GF-D8 (cell line): ENCODE data around the gene GALNS.
"Not testable (repeated sequence)": the region's sequence is repeated elsewhere in the genome, so short reads cannot be mapped to it uniquely, and the experiment has no call there.

Experiments used
- DNase-seq: peaks from one replicate; lab custom pipeline; 2025; lab: John Stamatoyannopoulos, UW

The GALNS gene

DNA sequence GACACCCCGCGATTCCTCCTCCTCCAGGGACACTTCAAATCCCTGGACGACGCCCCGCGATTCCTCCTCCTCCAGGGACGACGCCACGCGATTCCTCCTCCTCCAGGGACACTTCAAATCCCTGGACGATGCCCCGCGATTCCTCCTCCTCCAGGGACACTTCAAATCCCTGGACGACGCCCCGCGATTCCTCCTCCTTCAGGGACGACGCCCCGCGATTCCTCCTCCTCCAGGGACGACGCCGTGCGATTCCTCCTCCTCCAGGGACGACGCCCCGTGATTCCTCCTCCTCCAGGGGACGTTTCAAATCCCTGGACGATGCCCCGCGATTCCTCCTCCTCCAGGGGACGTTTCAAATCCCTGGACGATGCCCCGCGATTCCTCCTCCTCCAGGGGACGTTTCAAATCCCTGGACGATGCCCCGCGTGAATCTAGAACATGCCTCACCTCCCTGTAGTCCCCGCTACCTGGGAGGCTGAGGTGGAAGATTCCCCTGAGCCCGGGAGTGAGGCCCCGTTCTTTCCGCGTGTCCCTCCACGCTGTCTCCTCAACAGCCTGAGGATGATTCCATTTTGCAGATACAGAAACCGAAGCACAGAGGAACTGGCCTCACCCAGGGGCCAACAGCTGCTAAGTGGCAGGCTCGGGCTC lies 33.1 kb upstream of the GALNS start:
- DNase-seq = not testable (repeated sequence)

DNA sequence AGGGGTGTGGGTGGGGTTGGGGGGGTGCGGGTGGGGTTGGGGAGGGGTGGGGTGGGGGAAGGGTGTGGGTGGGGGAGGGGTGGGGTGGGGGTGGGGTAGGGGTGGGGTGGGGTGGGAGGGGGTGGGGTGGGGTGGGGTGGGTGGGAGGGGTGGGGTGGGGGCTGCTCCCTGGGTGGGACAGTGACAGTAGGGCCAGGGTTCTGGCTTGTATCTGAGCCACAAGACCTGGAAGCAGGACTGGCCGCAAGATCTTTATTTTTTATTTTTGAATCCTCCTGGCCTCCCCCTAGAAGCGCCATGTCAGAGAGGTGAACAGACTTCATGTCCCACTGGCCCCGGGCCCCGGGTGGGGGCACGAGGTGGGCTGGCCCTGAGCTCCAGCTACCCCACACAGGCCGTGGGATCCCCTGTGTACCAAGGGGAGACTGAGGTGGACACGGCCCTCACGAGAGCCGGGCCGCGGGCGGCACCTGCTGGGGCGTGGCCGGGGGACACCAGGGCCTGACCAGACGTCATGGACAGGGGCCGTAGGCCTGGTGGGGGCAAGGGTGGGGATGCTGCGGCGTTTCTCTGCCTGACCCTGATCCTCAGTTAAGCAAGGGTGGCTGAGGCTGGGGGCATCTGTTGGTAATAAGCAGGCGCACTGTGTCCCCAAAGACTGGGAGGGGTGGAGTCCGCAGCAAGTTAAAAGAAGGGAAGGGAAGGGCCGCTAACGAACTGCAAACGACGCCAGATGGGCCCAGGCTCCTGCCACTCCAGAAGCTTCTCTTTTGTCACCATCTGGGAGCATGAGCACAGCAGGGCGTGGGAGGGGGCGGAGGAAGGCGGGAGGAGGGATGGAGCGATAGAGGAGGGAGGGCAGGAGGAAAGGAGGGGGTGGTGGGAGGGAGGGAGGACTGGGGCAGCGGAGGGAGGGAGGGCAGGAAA lies 32.0 kb upstream of the GALNS start:
- no peak for DNase-seq

DNA sequence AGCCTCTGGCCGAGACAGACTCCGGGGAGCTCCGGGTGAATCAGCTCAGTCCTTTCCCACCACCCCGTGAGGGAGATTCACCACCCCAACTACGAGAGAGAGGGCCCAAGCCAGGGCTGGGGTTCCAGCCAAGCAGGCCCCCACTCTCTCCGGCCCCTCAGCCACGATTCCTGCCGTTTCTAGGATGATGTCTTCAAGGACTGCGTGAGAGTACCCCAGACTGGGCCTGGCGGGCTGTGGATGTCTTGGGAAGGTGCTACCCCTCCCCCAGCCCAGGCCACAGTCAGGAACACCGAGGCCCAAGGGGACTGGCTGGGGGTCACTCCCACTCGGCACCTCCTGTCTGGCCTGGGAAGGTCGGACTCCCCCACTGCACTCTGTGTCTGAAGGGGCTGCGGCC lies 31.3 kb upstream of the GALNS start:
- no peak for DNase-seq

DNA sequence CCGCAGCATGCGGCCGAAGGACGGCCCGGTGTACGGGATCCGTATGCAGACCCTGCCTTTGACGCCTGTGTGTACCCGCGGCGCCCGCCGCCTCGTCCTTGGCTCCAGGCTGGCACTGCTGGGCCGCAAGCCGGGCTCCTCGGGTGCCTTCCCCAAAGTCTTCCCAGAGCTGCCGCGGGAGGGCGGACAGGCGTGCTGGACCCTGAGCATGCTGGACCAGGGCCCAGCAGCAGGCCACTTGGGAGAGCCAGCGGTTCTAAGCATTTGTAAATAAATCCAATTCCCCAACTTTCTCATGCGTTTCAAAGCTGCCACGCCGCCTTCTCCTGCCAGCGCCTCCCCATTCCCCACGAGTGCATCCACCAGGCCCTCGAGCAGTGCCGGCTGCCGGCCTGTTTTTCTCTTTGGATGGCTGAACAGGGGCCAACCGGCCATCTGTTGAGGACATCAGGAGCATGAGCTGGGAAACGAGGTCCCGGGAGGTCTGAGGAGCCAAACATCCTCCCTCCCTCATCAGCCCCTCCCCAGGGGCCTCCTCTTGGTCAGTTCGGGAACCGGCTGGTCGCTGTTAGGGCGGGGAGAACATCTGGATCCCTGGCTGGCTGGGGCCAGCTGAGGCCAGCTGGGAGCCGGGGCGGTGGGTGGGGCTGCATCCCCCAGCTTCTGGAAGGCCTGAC lies 30.2 kb upstream of the GALNS start:
- no peak for DNase-seq

DNA sequence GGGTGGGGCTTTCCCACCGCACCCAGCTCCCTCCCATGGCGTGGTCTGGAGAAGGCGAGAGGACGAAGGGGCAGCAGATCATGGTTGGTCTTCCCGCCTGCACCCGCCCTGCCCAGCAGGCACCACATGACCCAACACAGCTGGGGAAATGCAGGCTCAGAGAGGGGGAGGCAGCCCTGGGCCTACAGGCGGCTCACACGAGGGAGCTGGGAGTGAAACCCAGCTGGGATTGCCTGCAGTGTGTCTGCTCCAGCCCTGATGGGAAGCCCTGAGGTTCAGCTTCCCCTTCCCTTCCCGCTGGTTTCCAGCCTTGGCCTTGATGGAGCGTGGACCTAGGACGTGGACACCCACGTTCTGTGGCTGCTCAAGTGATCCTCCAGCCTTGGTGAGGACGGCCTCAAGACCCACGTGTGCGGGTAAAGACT lies 29.7 kb upstream of the GALNS start:
- DNase-seq = no peak

DNA sequence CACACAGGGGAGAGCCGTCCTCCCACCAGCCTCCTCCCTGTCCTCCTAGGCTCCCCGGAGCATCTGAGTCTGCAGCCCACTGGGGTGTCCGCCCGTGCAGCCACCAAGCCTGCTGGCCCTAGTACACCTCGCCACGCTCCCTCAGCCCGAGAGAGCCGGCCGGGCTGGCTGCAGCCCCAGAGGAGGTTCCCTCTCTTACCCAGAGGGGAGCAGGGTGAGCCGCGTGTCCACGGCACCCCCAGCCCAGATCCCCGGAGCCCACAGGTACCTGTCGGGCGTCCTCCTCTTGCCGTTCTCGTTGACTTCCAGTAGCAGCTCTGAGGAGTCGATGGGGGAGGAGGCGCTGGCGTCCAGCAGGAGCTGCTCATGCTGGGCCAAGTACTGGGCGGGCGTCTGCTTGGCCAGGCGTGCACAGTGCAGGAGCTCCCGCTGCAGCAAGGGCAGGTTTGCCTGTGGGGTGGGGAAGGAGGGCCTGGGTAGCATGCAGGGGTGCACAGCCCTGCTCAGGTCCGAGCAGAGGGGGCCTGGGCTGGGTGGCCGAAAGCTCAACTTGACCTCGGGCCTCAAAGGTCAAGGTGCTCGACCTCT lies 29.0 kb upstream of the GALNS start:
- no peak for DNase-seq

DNA sequence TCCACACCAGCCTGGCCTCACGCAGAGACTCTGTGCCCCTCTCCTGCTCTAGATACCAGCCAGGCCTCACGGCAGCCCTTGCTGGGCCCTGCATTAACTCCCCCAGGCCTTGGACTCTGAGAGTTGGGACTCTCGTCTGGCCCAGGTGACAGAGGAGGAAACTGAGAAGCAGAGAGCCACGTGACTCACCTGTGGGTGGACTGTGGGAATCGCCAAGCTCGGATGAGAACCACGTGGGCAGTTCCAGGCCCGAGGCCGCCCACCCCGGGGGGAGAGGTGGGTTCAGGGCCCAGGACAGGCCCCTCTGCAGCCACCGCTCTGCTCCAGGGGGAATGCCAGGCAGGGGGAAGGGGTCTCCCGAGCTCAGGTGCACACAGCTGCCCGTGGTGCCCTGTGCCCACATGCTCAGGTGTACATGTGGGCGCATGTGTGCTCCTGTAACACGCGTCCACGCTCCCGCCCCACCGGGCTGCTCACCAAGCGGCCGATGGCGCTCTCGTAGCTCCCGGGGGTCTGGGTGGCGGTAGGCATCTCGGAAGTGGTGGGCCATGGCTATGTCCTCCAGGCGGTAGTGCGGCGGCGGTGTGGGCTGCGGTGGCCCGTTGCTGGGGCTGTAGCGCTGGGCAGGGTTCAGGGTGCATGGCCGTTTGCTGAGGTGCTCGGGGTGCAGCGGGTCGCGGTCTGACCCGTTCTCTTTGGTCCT lies 28.0 kb upstream of the GALNS start:
- no peak for DNase-seq

DNA sequence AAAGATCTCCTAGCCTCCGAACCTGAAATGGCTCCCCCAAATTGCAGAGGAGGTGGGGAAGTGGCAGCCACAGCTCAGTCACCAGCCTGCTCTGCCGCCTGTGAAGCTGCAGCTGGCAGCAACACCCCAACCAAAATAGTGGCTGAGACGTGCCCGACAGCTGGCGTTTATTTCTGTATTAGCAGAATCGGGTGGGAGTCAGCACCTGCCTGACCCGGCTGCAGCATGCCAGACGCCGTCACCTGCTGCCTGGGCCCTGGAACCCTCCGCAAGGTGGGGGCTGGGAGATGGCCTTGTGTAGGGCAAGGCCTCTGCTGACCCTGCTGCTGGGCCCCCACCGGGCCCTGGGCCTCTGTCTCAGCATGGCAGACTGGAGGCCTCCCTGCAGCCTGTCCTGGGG lies 27.2 kb upstream of the GALNS start:
- DNase-seq = no peak

DNA sequence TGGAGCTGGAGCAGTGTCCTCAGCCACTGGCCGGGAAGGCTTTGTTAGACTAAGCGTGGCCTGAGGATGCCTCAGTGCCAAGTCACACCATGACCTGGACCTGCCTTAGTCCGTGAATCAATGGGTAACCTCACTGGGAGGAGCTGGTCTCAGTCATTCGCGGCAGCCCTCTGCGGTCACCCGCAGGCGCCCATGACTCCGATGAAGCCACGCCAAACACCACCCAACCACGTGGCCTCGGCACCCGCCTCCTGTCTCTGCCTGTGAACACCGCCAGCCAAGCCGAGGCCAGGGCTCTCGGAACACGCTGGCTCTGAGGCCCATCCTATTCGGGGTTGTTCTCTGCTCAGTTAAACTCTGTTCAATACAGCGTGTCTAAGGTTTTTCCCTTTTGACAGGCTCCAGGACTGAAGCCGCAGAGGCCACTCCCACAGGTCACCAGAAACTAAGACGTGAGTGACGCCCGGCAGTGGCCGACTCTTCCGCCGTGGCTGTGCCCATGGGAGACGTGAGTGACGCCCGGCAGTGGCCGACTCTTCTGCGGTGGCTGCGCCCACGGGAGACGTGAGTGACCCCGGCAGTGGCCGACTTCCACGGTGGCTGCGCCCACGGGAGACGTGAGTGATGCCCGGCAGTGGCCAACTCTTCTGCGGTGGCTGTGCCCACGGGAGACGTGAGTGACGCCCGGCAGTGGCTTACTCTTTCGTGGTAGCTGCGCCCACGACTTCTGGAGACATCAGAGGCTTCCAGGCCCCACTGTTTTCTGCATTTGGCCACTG lies 26.6 kb upstream of the GALNS start:
- no peak for DNase-seq

DNA sequence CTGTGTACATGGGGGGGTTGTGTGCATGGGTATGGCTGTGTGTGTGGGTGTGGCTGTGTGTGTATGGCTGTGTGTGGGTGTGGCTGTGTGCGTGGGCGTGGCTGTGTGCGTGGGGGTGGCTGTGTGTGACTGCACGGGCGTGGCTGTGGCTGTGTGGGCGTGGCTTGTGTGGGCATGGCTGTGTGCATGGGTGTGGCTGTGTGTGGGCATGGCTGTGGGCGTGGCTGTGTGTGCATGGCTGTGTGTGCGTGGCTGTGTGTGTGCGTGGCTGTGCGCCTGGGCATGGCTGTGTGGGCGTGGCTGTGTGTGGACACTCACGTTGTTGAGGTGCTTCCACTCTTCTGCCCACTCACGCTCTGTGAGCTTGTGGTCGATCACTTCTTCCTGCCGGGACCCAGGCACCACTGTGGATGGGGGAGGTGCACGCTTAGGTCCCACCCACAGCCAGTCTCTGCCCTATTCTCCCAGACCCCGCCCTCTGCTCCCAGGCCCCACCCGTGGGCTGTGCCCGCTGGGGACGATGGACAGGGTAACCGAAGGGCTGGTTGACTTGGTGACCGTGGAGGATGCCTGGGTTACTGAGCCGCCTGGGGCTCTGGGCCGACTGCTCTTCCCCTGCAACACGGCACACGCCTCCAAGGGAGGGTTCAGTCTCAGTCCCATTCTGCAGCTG lies 25.7 kb upstream of the GALNS start:
- no peak for DNase-seq

DNA sequence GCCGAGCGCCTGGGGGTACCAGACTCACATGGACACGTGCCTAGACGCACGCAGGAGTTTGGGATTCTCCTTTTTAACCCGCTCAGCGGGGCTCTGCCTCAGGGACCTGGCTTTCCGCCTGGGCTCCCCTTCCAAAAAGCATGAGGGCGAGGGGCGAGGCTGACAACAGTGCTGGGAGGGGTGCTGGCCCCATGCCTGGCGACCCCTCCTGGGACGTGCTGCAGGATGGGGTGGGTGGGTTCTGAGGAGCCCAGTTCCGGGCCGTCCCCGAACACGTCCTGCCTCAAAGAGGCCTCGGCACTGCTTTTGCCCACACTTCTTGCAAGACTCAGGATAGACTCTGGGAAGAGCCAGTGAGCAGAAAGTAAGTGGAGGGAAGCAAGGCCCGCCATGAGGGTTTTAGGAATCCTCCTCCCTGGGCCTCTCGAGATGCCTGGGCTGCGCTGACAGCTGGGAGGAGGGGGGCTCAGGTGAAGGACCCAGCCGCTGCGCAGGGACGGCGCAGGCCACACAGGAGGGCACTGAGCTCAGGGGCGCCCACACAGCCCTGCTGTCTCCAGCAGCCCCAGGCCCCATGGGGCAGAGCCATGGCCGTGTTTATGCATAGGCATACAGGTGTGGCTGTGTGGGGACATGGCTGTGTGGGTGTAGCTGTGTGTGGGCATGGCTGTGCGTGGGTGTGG lies 25.1 kb upstream of the GALNS start:
- no peak for DNase-seq

DNA sequence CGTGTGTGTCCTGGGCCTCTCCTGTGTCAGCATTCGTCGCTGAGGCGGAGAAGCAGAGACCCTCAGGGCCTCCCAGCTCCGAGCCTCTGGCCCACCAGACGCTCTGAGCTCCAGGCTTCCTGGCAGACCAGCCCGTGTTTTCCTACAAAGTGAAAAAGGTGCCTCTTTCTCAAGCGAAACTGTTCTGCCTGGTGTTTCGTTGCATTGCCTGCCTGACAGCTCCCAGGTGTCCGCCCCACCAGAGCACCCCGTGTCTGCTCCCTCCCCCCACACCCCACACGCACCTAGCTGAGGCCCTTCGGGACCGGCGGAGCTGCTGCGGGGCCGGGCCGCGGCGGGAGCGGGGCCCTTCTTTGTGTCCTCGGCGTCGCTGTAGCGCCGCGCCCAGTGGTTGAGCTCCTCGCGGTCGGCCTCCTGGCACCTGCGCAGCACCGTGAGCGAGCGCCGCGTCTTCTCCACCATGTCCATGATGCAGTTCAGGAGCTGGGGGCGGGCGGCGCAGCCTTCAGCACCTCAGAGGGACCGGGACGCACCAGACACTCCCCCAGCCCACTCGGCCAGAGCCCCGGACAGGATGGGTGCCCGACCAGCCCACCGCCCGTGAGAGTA lies 24.4 kb upstream of the GALNS start:
- no peak for DNase-seq

DNA sequence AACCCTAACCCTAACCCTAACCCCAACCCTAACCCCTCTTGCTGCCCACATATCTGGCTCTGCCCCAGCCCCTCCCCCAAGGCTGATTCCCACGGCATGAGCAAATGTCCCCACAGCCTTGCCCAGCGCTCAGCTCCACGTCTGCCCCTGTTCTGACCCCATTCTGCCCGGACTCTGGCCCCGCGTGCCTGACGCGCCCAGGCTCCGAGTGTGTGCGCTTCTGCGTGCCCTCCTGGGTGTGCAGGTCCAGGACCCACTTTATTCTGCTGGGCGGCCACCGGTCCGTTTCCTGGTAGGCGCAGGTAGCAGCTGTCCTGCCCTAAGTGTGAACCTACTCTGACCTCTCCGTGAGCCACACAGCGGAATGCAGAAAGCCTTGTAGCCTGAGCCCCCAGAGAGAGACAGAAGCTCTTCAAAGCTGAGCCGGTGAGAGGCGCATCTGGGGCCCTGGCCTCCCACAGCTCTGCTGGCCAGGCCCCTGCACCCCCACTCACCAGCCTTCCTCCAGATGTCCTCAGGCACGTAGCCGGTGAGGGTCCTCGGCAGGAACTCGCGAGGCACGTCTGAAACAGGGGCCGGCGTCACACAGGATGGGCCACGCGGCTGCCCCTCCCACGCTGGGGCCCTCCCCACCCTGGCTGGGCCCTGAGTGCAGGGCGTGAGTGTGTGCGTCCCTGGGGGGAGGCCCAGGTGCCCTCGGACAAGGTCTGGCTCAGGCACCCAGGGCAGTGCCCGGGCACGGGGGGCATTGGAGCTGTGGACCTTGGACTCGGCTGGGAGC lies 23.7 kb upstream of the GALNS start:
- no peak for DNase-seq

DNA sequence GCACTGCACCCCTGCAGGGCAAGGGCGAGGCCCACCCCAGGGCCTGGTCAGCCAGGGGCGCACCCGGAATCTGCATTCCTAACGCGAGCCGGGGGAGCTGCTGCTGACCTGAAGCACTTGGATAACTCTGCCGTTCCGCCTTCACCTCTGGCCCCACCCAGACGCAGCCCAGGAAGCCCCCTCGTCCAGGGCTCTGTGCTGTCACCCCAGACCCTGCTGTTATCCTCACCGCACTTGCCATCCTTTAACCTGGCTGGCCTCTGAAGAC lies 23.0 kb upstream of the GALNS start:
- no peak for DNase-seq

DNA sequence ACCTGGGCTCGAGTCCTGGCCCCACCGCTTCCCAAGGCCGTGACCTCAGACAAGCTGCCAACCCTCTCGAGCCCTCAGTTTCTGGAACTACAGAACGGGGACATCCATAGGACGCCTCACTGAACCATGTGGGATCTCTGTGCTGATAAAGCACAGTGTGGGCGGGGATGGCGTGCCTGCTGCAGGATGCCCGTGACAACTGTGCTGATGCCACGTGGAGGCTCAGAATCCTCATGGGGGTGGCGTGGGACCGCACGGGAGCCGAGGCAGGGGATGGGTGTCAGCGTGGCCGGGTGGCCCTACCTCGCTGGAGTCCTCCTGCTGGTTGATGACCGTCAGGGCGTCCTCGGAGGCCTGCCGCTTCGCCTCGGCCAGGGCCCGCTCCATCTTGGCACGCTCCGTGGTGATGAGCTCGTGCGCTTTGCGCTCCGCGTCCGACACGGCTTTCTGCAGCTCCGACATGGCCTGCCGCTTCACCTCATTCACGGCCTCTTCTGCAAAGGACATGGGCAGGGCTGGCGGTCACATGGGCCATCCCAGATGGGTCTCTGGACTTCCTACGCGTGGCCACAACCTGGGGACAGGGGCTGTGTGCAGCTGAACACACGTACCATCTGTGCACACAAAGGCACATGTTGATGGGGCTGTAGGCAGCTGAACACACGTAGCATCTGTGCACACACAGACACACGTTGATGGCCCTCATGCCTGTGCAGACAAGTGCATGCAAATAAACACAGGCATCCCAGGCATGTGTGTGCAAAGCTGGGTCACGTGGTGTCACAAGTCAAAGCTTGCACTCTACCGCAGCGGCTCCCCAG lies 22.4 kb upstream of the GALNS start:
- DNase-seq = no peak

DNA sequence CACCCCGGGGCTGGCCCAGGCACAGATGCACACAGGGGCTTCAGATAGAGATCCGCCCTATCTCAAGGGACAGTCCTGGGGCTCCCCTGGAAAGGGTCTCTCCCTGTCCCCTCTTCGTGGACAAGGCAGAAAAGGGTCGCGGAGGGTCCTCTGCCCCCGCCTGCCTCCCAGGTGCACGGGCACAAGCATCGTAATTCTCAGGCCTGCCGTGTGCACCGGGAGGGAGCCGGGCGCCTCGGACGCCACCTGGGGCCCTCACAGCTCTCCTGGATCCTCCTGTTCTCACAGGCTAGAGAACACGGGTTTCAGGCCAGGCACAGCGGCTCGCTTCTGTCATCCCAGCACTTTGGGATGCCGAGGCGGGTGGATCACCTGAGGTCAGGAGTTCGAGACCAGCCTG lies 21.6 kb upstream of the GALNS start:
- no peak for DNase-seq

DNA sequence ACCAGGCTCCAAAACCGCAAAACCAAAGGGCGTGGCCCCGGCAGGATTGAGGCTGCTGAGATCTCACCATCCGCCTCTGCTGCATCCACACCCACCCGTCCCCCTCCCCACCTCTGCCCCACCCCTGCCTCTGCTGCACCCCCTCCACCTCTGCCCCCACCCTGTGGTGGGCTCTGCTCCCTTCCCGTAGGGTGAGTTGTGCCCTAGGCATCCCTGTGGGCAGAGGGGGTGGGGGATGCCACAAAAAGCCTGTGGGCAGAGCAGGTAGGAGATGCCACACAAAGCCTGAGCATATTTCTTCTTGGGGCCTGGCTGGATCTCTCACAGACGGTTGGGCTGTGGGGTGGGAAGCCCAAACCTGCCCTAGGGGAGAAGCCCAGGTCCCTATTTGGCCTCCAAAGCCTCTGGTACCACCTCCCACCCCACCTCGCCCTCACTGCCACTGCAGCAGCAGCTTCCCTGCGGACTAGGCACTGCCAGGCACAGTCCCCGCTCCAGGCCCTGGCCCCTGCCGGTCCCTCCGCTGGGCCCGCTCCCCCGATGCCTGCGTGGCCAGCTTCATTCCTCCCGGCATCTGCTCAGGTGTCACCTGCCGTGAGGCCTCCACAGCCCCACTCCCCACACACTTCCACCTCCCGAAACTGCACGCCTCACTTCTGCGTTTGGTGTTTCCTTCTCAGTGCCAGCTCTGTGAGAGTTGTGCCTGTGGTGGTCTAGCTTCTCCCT lies 21.0 kb upstream of the GALNS start:
- DNase-seq = no peak
